Endodermal cell (in vitro differentiated cells): Measurements from ENCODE around the gene ABLIM1. TPM values are rescaled to one million over a fixed set of nuclear protein-coding genes. Genes with fewer than 3 reads are reported as not detected.

Source experiments
- DNase-seq: peaks from one replicate; pipeline ENCODE4 v3.0.0-alpha.2; 2017
- H3K27ac ChIP-seq: 2 replicates; pipeline ENCODE4 v1.5.1; 2013; ENCODE audit warnings: mild to moderate bottlenecking, low read depth, low read length, moderate library complexity
- H3K27me3 ChIP-seq: 2 replicates; pipeline ENCODE4 v1.6.1; 2013; ENCODE audit warnings: mild to moderate bottlenecking, low read length, moderate library complexity; ENCODE audit not compliant: insufficient read depth, control insufficient read depth, poor library complexity, severe bottlenecking
- H3K36me3 ChIP-seq: 2 replicates; pipeline ENCODE4 v1.7.0; 2013; ENCODE audit warnings: mild to moderate bottlenecking, low read length, moderate library complexity; ENCODE audit not compliant: control insufficient read depth, insufficient read depth
- H3K4me1 ChIP-seq: one replicate; pipeline ENCODE4 v1.7.0; 2013; ENCODE audit warnings: low read length; ENCODE audit not compliant: control insufficient read depth, insufficient read depth
- H3K4me3 ChIP-seq: 2 replicates; pipeline ENCODE4 v1.5.1; 2013; ENCODE audit warnings: mild to moderate bottlenecking, low read length, moderate library complexity
- H3K9ac ChIP-seq: 2 replicates; pipeline ENCODE4 v1.6.1; 2013; ENCODE audit warnings: mild to moderate bottlenecking, low read length, moderate library complexity; ENCODE audit not compliant: poor library complexity, severe bottlenecking; ENCODE audit errors: extremely low read depth
- H3K9me3 ChIP-seq: 2 replicates; pipeline ENCODE4 v1.6.1; 2013; ENCODE audit warnings: mild to moderate bottlenecking, low read length, moderate library complexity; ENCODE audit not compliant: control insufficient read depth
- H3K27ac Mint-ChIP-seq: 2 replicates; pipeline ENCODE4 v1.8.0; 2020; ENCODE audit warnings: mixed read lengths
- H3K27me3 Mint-ChIP-seq: 2 replicates; pipeline ENCODE4 v1.8.0; 2021; ENCODE audit warnings: mild to moderate bottlenecking, mixed read lengths; ENCODE audit not compliant: insufficient read depth
- H3K36me3 Mint-ChIP-seq: 2 replicates; pipeline ENCODE4 v1.8.0; 2020; ENCODE audit warnings: low read depth, mixed read lengths
- H3K4me1 Mint-ChIP-seq: 2 replicates; pipeline ENCODE4 v1.8.0; 2020; ENCODE audit warnings: mixed read lengths
- H3K4me3 Mint-ChIP-seq: 2 replicates; pipeline ENCODE4 v1.8.0; 2020; ENCODE audit warnings: mild to moderate bottlenecking, moderate library complexity, mixed read lengths
- H3K9me3 Mint-ChIP-seq: 2 replicates; pipeline ENCODE4 v1.8.0; 2020; ENCODE audit warnings: mild to moderate bottlenecking, mixed read lengths
- CTCF ChIP-seq: fragments of 200-600 bp; sonication (generic); conservative IDR thresholded peaks from 2 replicates; pipeline ENCODE4 v1.5.0; 2021; ENCODE audit warnings: antibody characterized with exemption, mild to moderate bottlenecking
- WGBS, 2 experiments: methylation state at CpG; one replicate each; pipeline versions ENCODE4 v1.1.5 to v1.1.7; 2013; ENCODE audit warnings: missing lambda C conversion rate in 2 of 2, mixed read lengths in 1 of 2; ENCODE audit not compliant: insufficient coverage in 1 of 2, insufficient read length in 1 of 2; 5-methylcytosine and 5-hydroxymethylcytosine counted together
- total RNA-seq, 2 donors: library from RNA; stranded (reverse); fragmentation: NEBNext Ultra II Directional in 1 of 2; extraction: Animal tissue kit (Norgen Biotek cat#: 25700) in 1 of 2; gene quantifications; 2 replicates in 1 of 2; 3 replicates in 1 of 2; pipeline ENCODE4 v1.2.1, GENCODE V29; 2021

ABLIM1 gene
- total RNA-seq, 2 donors from 2014 or later: 39.3 to 49.3 TPM

GRCh38 chr10:114408968-114409444 is 249.1 kb downstream of the ABLIM1 start:
- H3K9me3 Mint-ChIP-seq: no peaks in the 10 kb centered on the region
- no peak for DNase-seq
- peaks cover 37% of the 10 kb centered on the region for H3K27me3 Mint-ChIP-seq
- H3K27ac ChIP-seq: no peak overlapping the region
- peaks cover 6% of the 10 kb centered on the region for H3K4me1 ChIP-seq
- H3K9ac ChIP-seq: no peak overlapping the region
- H3K27ac Mint-ChIP-seq: no peak overlapping the region
- WGBS, 2 experiments: 53 to 63% methylated on average over 5 of the region's 5 CpGs
- H3K4me1 Mint-ChIP-seq: peaks cover 23% of the 10 kb centered on the region
- no peak for TF ChIP-seq CTCF
- H3K27me3 ChIP-seq: peaks cover 21% of the 10 kb centered on the region
- no peak overlapping the region for H3K4me3 Mint-ChIP-seq
- H3K9me3 ChIP-seq: no peaks in the 10 kb centered on the region
- H3K36me3 Mint-ChIP-seq: no peaks in the 10 kb centered on the region
- H3K36me3 ChIP-seq: no peaks in the 10 kb centered on the region
- no peak overlapping the region for H3K4me3 ChIP-seq

- no peak for TF ChIP-seq CTCF
- no peaks in the 10 kb centered on the region for H3K9me3 ChIP-seq
- no peaks in the 10 kb centered on the region for H3K36me3 ChIP-seq
- no peaks in the 10 kb centered on the region for H3K9me3 Mint-ChIP-seq
- no peak overlapping the region for H3K4me3 ChIP-seq
- no peak overlapping the region for H3K27ac Mint-ChIP-seq
- H3K27me3 ChIP-seq: peaks cover 27% of the 10 kb centered on the region
- no peak overlapping the region for H3K4me3 Mint-ChIP-seq
- no peak overlapping the region for H3K9ac ChIP-seq
- no peaks in the 10 kb centered on the region for H3K36me3 Mint-ChIP-seq
- H3K27ac ChIP-seq: no peak overlapping the region
- DNase-seq: peak; percentile 66
- peaks cover 44% of the 10 kb centered on the region for H3K27me3 Mint-ChIP-seq
- peaks cover 6% of the 10 kb centered on the region for H3K4me1 ChIP-seq
- 73 to 76% methylated on average over 7 to 12 of the region's 12 CpGs for WGBS, 2 experiments
- peaks cover 23% of the 10 kb centered on the region for H3K4me1 Mint-ChIP-seq
These were observed 249.7 kb downstream of the ABLIM1 start for GRCh38 chr10:114408112-114408967.

- H3K36me3 ChIP-seq: no peaks in the 10 kb centered on the region
- H3K27ac Mint-ChIP-seq: no peak overlapping the region
- no peak overlapping the region for H3K4me3 ChIP-seq
- H3K9ac ChIP-seq: no peak overlapping the region
- peaks cover 56% of the 10 kb centered on the region for H3K27me3 Mint-ChIP-seq
- H3K27me3 ChIP-seq: peaks cover 46% of the 10 kb centered on the region
- H3K9me3 Mint-ChIP-seq: no peaks in the 10 kb centered on the region
- 100% methylated on average over 1 of the region's 1 CpG; no CpG with 5 or more reads in 1 of the 2 experiments for WGBS, 2 experiments
- no peak overlapping the region for H3K4me3 Mint-ChIP-seq
- no peak overlapping the region for H3K27ac ChIP-seq
- H3K36me3 Mint-ChIP-seq: no peaks in the 10 kb centered on the region
- H3K4me1 ChIP-seq: peaks cover 6% of the 10 kb centered on the region
- no peaks in the 10 kb centered on the region for H3K9me3 ChIP-seq
- no peak for DNase-seq
- no peak for TF ChIP-seq CTCF
- H3K4me1 Mint-ChIP-seq: peaks cover 30% of the 10 kb centered on the region
These were observed 251.6 kb downstream of the ABLIM1 start for GRCh38 chr10:114406455-114406854.
